ENCODE results near the gene BEND6.

- no peak for TF ChIP-seq POLR2AphosphoS5 (IDR thresholded peaks at IDR 0.05; ENCODE audit: low read depth, low read length)
- no peak for TF ChIP-seq CTCF (IDR thresholded peaks at IDR 0.05)
- TF ChIP-seq REST (IDR thresholded peaks at IDR 0.05; ENCODE audit: insufficient read depth in 1 of 2, low read depth in 2 of 2, low read length in 1 of 2): no peak
Observed at GRCh38 chr6:57068061-57068460, 113.2 kb downstream of the BEND6 start.
